K562 (cell line): ENCODE results near the gene RESP18. TPM values are rescaled to one million over a fixed set of nuclear protein-coding genes. Genes with fewer than 3 reads are reported as not detected.

Experiments
- BCOR ChIP-seq: fragments of 450-650 bp; IDR thresholded peaks from 2 replicates; pipeline ENCODE4 v1.6.1; 2016
- CREM ChIP-seq: IDR thresholded peaks from 2 replicates; pipeline ENCODE4 v1.6.1; 2014; ENCODE audit warnings: antibody characterized with exemption, low read depth
- CTBP1 ChIP-seq: fragments of 450-650 bp; IDR thresholded peaks from 2 replicates; pipeline ENCODE4 v1.6.1; 2016; ENCODE audit warnings: borderline replicate concordance
- ELF4 ChIP-seq: fragments of 450-650 bp; formaldehyde crosslinking; IDR thresholded peaks from 2 replicates; pipeline ENCODE4 v1.4.0; 2022; ENCODE audit warnings: missing genetic modification characterization
- EP300 ChIP-seq: IDR thresholded peaks from 2 replicates; pipeline ENCODE4 v1.6.1; 2012; ENCODE audit warnings: low read length, improper control_type of control experiment
- FOXA3 ChIP-seq, 2 experiments: fragments of 450-650 bp in 1 of 2; sonication (generic) in 1 of 2; formaldehyde crosslinking; IDR thresholded peaks in 1 of 2; conservative IDR thresholded peaks in 1 of 2; 2 replicates each; pipeline versions ENCODE4 v1.4.0 to v1.8.0; 2020 to 2022; ENCODE audit warnings: mild to moderate bottlenecking in 2 of 2, missing genetic modification reagents in 1 of 2
- GTF2B ChIP-seq: IDR thresholded peaks from 2 replicates; pipeline ENCODE4 v1.6.1; 2011; ENCODE audit not compliant: insufficient read length; ENCODE audit errors: extremely low read depth
- HCFC1 ChIP-seq: IDR thresholded peaks from 2 replicates; pipeline ENCODE4 v1.6.1; 2012; ENCODE audit warnings: low read depth, low read length, improper control_type of control experiment
- HNRNPK ChIP-seq: fragments of 200-400 bp; formaldehyde crosslinking; IDR thresholded peaks from one replicate; pipeline ENCODE4 v1.6.1; 2018; ENCODE audit warnings: mild to moderate bottlenecking, low read depth, low read length; ENCODE audit not compliant: poor library complexity, severe bottlenecking
- LCOR ChIP-seq: sonication (generic); formaldehyde crosslinking; IDR thresholded peaks from 2 replicates; pipeline ENCODE4 v1.8.0; 2022; ENCODE audit warnings: mild to moderate bottlenecking, missing genetic modification reagents
- MEF2D ChIP-seq: conservative IDR thresholded peaks from 2 replicates; pipeline ENCODE4 v1.6.1; 2016; ENCODE audit warnings: low read depth, missing genetic modification characterization, missing compliant biosample characterization
- MEIS2 ChIP-seq: fragments of 450-650 bp; IDR thresholded peaks from 2 replicates; pipeline ENCODE4 v1.6.1; 2014; ENCODE audit warnings: mild to moderate bottlenecking; ENCODE audit not compliant: partially characterized antibody
- NFIC ChIP-seq: fragments of 450-650 bp; IDR thresholded peaks from 2 replicates; pipeline ENCODE4 v1.6.1; 2017; ENCODE audit warnings: mild to moderate bottlenecking, inconsistent platforms
- NR4A1 ChIP-seq, 2 experiments: fragments of 250-450 bp in 1 of 2; fragments of 450-650 bp in 1 of 2; sonication (Bioruptor Pico) in 1 of 2; IDR thresholded peaks; 2 replicates each; pipeline versions ENCODE4 v1.4.0 to v1.6.1; 2016 to 2020; ENCODE audit warnings: mild to moderate bottlenecking in 2 of 2, missing compliant biosample characterization in 1 of 2, missing genetic modification characterization in 1 of 2, moderate library complexity in 1 of 2
- RB1 ChIP-seq: fragments of 450-650 bp; IDR thresholded peaks from 2 replicates; pipeline ENCODE4 v1.6.1; 2017; ENCODE audit warnings: low read depth, mild to moderate bottlenecking
- RBFOX2 ChIP-seq: fragments of 200-400 bp; formaldehyde crosslinking; IDR thresholded peaks from 2 replicates; pipeline ENCODE4 v1.6.1; 2017; ENCODE audit warnings: low read depth, mild to moderate bottlenecking, low read length, moderate library complexity
- SAFB2 ChIP-seq: fragments of 200-400 bp; formaldehyde crosslinking; IDR thresholded peaks from 2 replicates; pipeline ENCODE4 v1.6.1; 2018; ENCODE audit warnings: borderline replicate concordance, low read length, low read depth, moderate library complexity; ENCODE audit not compliant: severe bottlenecking
- SMARCC2 ChIP-seq: fragments of 450-650 bp; IDR thresholded peaks from 2 replicates; pipeline ENCODE4 v1.6.1; 2017; ENCODE audit warnings: antibody characterized with exemption, moderate library complexity, mild to moderate bottlenecking, low read depth
- SREBF1 ChIP-seq: fragments of 150-350 bp; IDR thresholded peaks from 2 replicates; pipeline ENCODE4 v1.6.1; 2014; ENCODE audit warnings: antibody characterized with exemption, low read depth, low read length, borderline replicate concordance
- SRSF3 ChIP-seq: fragments of 200-400 bp; formaldehyde crosslinking; IDR thresholded peaks from 2 replicates; pipeline ENCODE4 v1.6.1; 2016; ENCODE audit warnings: mild to moderate bottlenecking, low read length, moderate library complexity; ENCODE audit not compliant: insufficient read depth
- TAF7 ChIP-seq: fragments of 450-650 bp; IDR thresholded peaks from 2 replicates; pipeline ENCODE4 v1.6.1; 2016; ENCODE audit warnings: missing genetic modification characterization, missing compliant biosample characterization
- TAL1 ChIP-seq: fragments of 450-650 bp; IDR thresholded peaks from 2 replicates; pipeline ENCODE4 v1.6.1; 2016; ENCODE audit warnings: mild to moderate bottlenecking
- THAP12 ChIP-seq: fragments of 250-450 bp; sonication (Bioruptor Pico); IDR thresholded peaks from 2 replicates; pipeline ENCODE4 v1.9.0; 2021; ENCODE audit warnings: mild to moderate bottlenecking, inconsistent platforms
- ZFP91 ChIP-seq: sonication (generic); formaldehyde crosslinking; IDR thresholded peaks from 2 replicates; pipeline ENCODE4 v1.8.0; 2022; ENCODE audit warnings: mild to moderate bottlenecking, missing genetic modification reagents
- ZNF124 ChIP-seq: sonication (generic); formaldehyde crosslinking; IDR thresholded peaks from 2 replicates; pipeline ENCODE4 v1.8.1; 2022; ENCODE audit warnings: missing genetic modification reagents
- polyA plus RNA-seq, 8 experiments: library from polyadenylated mRNA; depleted of rRNA in 4 of 8; stranded (reverse) in 5 of 8; unstranded in 3 of 8; fragments of >200 nt; fragmentation: Nextera tagmentation in 2 of 8; fragmentation: Illumina TruSeq in 1 of 8; extraction: Ambion mirVana in 2 of 8; extraction: Trizol in 1 of 8; gene quantifications; 2 replicates each; pipeline versions ENCODE4 v1.2.1 to v1.2.3, GENCODE V29; 2011 to 2014; ENCODE audit warnings: inconsistent platforms in 1 of 8, missing spikeins in 1 of 8
- total RNA-seq, 7 experiments: library from RNA; depleted of rRNA in 6 of 7; stranded (reverse); fragments of >200 nt in 6 of 7; fragmentation: Illumina TruSeq in 2 of 7; extraction: Trizol in 2 of 7; gene quantifications; 2 replicates each; pipeline versions ENCODE4 v1.2.1 to v1.2.3, GENCODE V29; 2011 to 2021; ENCODE audit warnings: low replicate concordance in 1 of 7

RESP18 gene
- total and polyA plus RNA-seq, 9 of the 15 experiments (the other 6 are each of a cell fraction or from before 2014, with no cell fraction given), result not detected

GRCh38 chr2:219279151-219279915 is 53.2 kb downstream of the RESP18 start, which contains the start of gene DNAJB2 (continued):
- TF ChIP-seq TAF7 (tag), result no peak
- no peak for TF ChIP-seq LCOR (CRISPR knock-in tag)
- TF ChIP-seq NFIC, result peak; percentile 94
- TF ChIP-seq CREM, result peak; percentile 98
- no peak for TF ChIP-seq SRSF3
- TF ChIP-seq FOXA3 (CRISPR knock-in tag; conservative IDR thresholded peaks at IDR 0.05 in 1 of 2, IDR thresholded peaks at IDR 0.05 in 1 of 2), result peak in 1 of 2 experiments; percentile 70; a peak in 2 of 4 replicates
- TF ChIP-seq HCFC1, result peak; percentile 44
- no peak for TF ChIP-seq ZFP91 (CRISPR knock-in tag)
- no peak for TF ChIP-seq SREBF1
- peak; percentile 98 for TF ChIP-seq MEF2D
- TF ChIP-seq TAL1, result peak; percentile 98
- no peak for TF ChIP-seq SAFB2
- TF ChIP-seq RBFOX2, result peak; percentile 65; the same call in 1 of the 2 replicates
- no peak for TF ChIP-seq THAP12
- no peak for TF ChIP-seq NR4A1 (CRISPR knock-in tag; IDR thresholded peaks at IDR 0.05)
- TF ChIP-seq NR4A1 (tag; IDR thresholded peaks at IDR 0.05), result peak; percentile 95
- no peak for TF ChIP-seq ZNF124 (CRISPR knock-in tag)
- TF ChIP-seq RB1, result peak; percentile 71; the same call in 1 of the 2 replicates
- TF ChIP-seq EP300, result peak; percentile 95
- no peak for TF ChIP-seq ELF4 (CRISPR knock-in tag)
- peak; percentile 86; the same call in 1 of the 2 replicates for TF ChIP-seq SMARCC2
- peak; percentile 80 for TF ChIP-seq BCOR
- TF ChIP-seq HNRNPK, result peak; percentile 99
- TF ChIP-seq MEIS2, result peak; percentile 91
- TF ChIP-seq CTBP1, result peak; percentile 80; the same call in 1 of the 2 replicates
- TF ChIP-seq GTF2B, result no peak
